Activated effector memory CD4-positive, alpha-beta T cell treated with Interleukin-2 at 50 U/mL for 16 hours (primary cell): Measurements from ENCODE around the gene SUPT5H.

Experiments used
- DNase-seq: peaks from one replicate; pipeline ENCODE4 v3.0.0-alpha.2; 2020

Gene SUPT5H

GRCh38 chr19:39445196-39446111, at the start of gene SUPT5H:
Gene SUPT5H, plus strand, starts transcription at chr19:39445582. Its CDS starts 309 bp downstream, at chr19:39445891.
- peak; percentile 94 for DNase-seq

- peak; percentile 87 for DNase-seq
Measured at GRCh38 chr19:39397360-39398296, 47.8 kb upstream of the SUPT5H start.

DNA sequence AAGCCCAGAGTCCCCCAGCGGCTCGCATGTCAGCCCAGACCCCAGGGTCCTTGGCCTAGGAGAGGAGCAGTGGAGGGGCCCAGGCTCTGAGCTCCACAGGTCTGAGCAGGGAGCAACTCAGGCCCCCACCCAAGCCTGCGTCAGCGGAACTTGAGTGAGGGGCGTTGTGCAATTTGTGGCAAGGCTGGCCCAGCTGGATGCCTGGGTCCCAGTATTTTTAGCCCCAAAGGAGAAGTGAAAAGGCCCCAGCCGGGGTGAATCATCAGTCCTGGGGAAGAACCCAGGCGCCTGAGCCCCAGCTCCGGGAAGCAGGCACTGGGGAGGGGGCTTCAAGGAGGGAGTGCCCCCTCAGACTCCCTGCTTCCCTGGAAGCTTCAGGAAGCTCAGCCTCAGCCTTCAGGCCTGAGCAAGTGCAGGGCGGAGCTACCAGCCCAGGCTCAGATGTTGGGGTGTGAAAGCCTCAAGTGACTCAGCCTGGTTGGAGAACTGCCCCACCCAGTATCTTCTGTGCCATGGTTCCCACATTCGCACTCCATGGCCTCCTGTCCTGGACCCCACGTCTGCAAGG, 47.0 kb upstream of the SUPT5H start:
- DNase-seq = peak; percentile 53

DNA sequence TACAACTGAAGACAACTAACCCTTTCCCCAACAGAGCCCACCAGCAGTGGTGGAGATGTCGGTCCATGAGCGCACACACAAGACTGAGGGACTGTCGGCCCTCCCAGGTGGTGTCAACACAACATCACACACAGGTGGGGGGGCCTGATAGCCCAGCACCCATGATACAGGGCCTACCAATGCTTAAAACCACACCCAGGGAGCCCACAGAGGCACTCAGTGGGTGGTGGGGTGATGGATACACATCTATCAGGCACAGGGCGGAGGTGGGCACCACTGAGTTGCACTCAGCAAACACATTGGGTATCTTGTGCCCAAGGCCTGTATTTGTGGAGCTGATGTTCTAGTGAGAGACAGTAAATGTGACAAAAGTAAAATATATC, 45.7 kb upstream of the SUPT5H start:
- DNase-seq = no peak

- DNase-seq = no peak
Measured at GRCh38 chr19:39400061-39400460, 45.3 kb upstream of the SUPT5H start.

DNA sequence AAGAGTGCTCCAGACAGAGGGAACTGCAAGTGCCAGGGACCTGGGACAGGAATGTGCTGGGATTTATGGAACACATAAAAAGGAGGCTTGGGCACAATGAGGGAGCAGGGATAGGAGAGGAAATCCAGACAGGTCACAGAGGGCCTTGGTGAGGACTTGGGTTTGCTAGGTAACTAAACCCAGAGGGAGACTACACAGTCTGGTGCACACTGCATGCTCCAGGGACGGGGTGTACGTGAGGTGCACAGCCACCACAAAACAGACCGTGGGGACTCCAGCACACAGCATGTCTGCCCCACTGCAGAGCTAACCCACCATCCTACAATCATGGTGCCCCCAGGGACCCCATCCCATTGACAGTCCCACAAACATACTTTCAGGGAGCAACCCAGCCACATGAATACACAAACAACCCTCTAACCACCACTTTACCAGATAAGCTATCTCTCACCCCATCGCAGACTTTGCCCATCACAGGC, 44.3 kb upstream of the SUPT5H start:
- DNase-seq = no peak

DNA sequence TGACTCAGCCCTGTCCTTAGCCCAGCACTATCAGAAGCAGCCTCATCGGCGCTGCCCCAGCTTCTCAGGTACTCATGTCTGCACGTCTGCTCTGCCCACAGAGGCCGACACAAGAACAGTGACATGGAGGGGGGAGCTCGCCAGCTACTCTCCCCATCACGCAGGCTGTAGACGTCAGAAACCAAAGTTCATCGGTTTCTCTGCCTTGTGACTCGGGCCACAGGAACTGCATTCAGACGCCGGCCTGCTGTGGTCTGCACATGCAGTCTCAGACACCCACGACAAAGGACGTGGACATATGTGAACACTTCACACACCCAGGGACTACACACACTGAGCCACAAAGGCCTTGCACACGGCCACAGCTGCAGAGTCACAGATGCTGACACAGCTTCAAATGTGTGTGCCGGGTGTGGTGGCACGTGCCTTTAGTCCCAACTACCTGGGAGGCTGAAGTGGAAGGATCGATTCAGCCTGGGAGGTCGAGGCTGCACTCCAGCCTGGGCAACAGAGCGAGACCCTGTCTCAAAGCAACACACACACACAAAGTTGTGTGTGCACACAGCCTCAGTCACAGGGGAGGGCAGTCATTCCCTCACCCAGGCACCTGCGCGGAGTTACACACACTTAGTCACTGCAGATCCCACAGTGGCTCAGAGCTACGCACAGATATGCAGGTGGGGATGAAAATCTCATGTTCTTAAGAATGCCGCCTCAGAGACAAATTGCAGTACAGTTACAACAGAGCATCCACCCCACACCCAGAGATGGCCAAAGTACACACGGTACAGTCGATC, 43.6 kb upstream of the SUPT5H start:
- peak; percentile 82 for DNase-seq

- DNase-seq = peak; percentile 75
Measured at GRCh38 chr19:39402346-39403300, 42.8 kb upstream of the SUPT5H start.

DNA sequence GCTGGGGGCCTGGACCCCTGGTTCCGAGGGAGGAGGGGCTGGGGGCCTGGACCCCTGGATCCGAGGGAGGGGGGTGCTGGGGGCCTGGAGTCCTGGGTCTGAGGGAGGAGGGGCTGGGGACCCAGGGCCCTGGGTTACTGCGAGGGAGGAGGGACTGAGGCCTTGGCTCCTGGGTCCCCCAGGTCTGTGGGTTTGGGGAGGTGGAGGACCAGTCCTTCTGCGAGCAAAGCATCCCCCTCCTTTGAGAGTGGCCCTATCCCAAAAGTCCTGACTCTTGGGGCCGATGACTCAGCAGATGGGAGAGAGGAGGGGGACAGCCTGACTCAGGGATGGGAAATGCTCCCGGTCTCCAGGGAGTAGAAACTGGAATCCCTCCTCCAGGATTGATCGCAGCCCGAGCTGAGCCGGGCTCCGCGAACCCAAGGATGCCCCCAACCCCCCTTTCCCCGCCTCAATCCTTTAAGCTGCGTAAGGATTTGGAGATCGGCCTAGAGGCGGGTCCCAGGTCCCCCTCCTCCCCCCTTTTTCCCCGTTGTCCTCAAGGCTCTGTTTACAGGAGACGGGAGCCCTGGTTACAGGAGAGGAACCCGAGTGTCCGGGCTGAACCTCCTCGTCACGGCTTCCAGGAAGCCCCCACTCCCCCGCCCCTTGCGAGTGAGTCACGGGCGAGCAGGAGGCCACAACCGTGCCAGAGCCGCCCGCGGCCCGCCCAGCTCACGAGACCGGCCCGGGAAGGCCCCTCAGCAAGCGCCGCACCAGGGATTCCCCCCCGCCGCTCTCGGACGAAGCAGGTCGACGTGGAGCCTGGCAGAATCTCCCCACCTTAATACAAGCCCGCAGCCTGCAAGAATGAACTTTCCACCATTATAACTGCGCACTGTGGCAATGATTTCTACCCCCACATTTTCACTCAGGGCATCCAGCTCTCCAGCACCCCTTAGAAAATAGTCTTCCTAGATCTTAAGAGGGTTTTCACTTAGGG, 41.8 kb upstream of the SUPT5H start:
- DNase-seq = peak; percentile 91

DNA sequence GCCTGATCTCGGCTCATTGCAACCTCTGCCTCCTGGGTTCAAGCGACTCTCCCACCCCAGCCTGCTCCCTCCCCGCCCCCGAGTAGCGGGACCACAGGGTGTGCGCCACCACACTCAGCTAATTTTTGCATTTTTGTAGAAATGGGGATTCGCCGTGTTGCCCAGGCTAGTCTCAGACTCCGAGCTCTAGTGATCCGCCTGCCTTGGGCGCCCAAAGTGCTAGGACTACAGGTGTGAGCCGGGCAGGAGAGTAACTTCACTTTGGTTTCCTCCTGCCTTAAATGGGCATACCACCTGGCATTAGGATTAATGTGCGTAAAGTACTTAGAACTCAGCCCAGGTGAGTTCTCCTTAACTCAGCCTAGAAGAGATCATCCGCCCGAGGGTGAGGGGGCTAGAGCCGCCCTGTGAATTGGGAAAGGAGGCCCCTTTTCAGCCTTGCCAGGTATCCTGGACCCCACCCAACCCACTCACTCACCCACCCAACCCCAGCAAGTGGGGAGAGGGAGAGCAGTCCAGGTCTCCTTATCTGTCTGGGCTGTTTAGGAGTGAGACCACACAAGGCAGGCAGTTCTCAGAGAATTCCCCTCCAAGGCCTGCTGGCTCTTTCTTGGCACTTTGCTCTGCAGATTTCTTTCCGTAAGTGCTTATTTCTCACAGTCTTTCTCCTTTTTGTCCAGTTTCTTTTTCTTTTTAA, 40.0 kb upstream of the SUPT5H start:
- DNase-seq = no peak

- DNase-seq = peak; percentile 81
Measured at GRCh38 chr19:39405958-39406655, 39.3 kb upstream of the SUPT5H start.

GRCh38 chr19:39406656-39407409, 38.5 kb upstream of the SUPT5H start, which contains the start of gene ZFP36:
Gene ZFP36, plus strand, starts transcription at chr19:39406847. Its CDS starts 58 bp downstream, at chr19:39406905.
- DNase-seq = peak; percentile 81

DNA sequence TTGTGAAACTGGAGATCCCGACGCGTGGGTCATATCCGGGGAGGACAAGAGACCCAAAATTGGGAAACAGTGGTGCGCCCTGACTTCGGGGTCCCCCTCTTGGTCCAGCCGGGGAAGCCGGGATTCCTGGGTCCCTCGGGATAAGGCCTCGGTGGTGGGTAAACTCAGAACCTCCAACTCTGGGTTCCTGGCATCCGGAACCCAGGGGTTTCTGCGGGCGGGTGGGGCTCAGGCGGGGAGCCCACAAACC, 38.0 kb upstream of the SUPT5H start:
- DNase-seq = no peak

DNA sequence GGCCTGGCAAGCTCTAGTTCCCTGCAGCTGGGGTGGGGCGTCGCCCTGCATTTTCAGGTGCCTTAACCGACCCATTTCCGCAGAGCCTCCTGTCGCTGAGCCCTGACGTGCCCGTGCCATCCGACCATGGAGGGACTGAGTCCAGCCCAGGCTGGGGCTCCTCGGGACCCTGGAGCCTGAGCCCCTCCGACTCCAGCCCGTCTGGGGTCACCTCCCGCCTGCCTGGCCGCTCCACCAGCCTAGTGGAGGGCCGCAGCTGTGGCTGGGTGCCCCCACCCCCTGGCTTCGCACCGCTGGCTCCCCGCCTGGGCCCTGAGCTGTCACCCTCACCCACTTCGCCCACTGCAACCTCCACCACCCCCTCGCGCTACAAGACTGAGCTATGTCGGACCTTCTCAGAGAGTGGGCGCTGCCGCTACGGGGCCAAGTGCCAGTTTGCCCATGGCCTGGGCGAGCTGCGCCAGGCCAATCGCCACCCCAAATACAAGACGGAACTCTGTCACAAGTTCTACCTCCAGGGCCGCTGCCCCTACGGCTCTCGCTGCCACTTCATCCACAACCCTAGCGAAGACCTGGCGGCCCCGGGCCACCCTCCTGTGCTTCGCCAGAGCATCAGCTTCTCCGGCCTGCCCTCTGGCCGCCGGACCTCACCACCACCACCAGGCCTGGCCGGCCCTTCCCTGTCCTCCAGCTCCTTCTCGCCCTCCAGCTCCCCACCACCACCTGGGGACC, 37.6 kb upstream of the SUPT5H start:
- peak; percentile 80 for DNase-seq

DNA sequence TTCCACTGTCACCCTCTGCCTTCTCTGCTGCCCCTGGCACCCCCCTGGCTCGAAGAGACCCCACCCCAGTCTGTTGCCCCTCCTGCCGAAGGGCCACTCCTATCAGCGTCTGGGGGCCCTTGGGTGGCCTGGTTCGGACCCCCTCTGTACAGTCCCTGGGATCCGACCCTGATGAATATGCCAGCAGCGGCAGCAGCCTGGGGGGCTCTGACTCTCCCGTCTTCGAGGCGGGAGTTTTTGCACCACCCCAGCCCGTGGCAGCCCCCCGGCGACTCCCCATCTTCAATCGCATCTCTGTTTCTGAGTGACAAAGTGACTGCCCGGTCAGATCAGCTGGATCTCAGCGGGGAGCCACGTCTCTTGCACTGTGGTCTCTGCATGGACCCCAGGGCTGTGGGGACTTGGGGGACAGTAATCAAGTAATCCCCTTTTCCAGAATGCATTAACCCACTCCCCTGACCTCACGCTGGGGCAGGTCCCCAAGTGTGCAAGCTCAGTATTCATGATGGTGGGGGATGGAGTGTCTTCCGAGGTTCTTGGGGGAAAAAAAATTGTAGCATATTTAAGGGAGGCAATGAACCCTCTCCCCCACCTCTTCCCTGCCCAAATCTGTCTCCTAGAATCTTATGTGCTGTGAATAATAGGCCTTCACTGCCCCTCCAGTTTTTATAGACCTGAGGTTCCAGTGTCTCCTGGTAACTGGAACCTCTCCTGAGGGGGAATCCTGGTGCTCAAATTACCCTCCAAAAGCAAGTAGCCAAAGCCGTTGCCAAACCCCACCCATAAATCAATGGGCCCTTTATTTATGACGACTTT, 36.8 kb upstream of the SUPT5H start:
- DNase-seq = no peak
